Neural crest cell (in vitro differentiated cells): ENCODE results near the gene CBX4. TPM values are rescaled to one million over a fixed set of nuclear protein-coding genes. Genes with fewer than 3 reads are reported as not detected.

Source experiments
- DNase-seq: peaks from one replicate; pipeline ENCODE4 v3.0.0; 2021; ENCODE audit warnings: low read depth, mixed read lengths, low spot score
- H3K27ac Mint-ChIP-seq: one replicate; pipeline ENCODE4 v1.8.0; 2021; ENCODE audit warnings: mild to moderate bottlenecking, mixed read lengths; ENCODE audit not compliant: unreplicated experiment
- H3K27me3 Mint-ChIP-seq: 2 replicates; pipeline ENCODE4 v1.8.0; 2021; ENCODE audit warnings: low read depth, mild to moderate bottlenecking, mixed read lengths
- H3K36me3 Mint-ChIP-seq: 2 replicates; pipeline ENCODE4 v1.8.0; 2021; ENCODE audit warnings: low read depth, mild to moderate bottlenecking, mixed read lengths
- H3K4me1 Mint-ChIP-seq: 2 replicates; pipeline ENCODE4 v1.8.0; 2021; ENCODE audit warnings: mixed read lengths
- H3K4me3 Mint-ChIP-seq: one replicate; pipeline ENCODE4 v1.8.0; 2021; ENCODE audit warnings: mild to moderate bottlenecking, mixed read lengths
- H3K9me3 Mint-ChIP-seq: 2 replicates; pipeline ENCODE4 v1.8.0; 2021; ENCODE audit warnings: mixed read lengths
- total RNA-seq: library from RNA; stranded (reverse); gene quantifications from 2 replicates; pipeline ENCODE4 v1.2.1, GENCODE V29; 2021
- TF ChIP-seq, protein P1 (sequence below): fragments of 200-600 bp; sonication (generic); conservative IDR thresholded peaks from 2 replicates; pipeline ENCODE4 v1.5.0; 2021; ENCODE audit warnings: antibody characterized with exemption, mild to moderate bottlenecking

Gene CBX4
- total RNA-seq, 1 donor from 2014 or later = 21.0 TPM

DNA sequence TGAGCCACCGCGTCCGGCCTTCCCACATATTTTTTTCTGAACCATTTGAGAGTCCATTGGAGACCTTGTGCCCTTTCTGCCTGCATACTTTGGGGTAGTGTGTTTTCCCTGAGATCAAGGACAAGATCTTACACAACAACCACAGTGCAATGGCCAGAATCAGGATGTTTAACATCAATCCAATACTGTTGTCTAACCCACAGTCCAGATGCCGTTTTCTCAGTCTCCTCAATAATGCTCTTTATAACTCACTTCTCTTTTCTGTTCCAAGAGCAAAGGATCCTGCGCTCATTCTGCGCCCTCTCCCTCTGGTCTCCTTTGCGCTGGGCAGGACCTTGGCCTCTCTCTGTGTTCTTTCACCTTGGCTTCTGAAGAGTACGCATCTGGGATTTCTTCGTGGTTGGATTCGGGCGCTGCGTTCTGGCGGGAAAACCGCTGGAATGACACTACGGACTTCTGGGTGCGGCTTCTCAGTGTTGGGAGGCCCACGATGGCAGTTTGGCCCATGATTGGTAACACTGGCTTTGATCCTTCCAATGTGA, 16.6 kb downstream of the CBX4 start:
- TF ChIP-seq, protein P1, sequence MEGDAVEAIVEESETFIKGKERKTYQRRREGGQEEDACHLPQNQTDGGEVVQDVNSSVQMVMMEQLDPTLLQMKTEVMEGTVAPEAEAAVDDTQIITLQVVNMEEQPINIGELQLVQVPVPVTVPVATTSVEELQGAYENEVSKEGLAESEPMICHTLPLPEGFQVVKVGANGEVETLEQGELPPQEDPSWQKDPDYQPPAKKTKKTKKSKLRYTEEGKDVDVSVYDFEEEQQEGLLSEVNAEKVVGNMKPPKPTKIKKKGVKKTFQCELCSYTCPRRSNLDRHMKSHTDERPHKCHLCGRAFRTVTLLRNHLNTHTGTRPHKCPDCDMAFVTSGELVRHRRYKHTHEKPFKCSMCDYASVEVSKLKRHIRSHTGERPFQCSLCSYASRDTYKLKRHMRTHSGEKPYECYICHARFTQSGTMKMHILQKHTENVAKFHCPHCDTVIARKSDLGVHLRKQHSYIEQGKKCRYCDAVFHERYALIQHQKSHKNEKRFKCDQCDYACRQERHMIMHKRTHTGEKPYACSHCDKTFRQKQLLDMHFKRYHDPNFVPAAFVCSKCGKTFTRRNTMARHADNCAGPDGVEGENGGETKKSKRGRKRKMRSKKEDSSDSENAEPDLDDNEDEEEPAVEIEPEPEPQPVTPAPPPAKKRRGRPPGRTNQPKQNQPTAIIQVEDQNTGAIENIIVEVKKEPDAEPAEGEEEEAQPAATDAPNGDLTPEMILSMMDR = no peak
- no peak for DNase-seq
- Mint-ChIP-seq H3K27ac (no peak overlapping the region), H3K4me1 (peaks cover 16% of the 10 kb centered on the region), H3K27me3 (peaks cover 38% of the 10 kb centered on the region), H3K4me3 (no peak overlapping the region), H3K9me3 (peaks cover 4% of the 10 kb centered on the region), H3K36me3 (peaks cover 4% of the 10 kb centered on the region)

DNA sequence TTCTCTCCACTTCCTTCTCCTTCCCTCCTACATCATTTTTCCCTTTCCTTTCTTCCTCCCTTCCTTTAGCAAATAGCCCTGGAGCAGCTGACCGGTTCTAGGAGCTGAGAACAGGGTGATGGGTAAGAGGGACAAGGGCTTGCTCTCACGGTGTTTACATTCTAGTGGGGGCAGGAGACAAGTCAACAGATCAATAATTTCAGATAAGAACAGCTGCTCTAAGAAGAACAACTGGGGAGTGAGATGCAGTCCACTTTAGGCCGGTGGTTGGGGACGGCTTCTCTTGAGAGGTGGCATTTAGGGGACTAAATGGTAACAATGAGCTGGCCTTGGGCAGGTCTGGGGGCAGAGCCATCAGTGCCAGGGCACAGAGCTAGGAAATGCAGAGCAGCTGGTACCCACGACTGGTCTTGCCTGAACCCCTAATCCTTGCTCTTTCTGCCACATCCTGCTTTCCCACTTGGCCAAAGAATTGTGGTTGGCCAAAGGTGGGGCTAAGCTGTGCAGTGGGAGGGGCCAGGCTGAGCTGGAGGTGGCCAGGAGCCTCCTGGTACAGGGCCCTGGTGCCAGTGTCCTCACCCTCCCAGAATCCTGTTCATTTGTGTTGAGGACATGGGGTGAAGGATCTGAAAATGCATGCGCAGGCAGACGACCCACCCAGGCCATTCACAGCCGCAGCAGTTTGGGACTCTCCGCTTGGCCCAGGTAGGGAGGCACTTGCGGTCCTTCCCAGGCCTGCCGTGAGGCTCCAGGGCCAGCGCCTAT, 17.7 kb downstream of the CBX4 start:
- no peak overlapping the region for H3K27ac Mint-ChIP-seq
- no peak overlapping the region for H3K4me3 Mint-ChIP-seq
- H3K27me3 Mint-ChIP-seq = peaks cover 50% of the 10 kb centered on the region
- H3K4me1 Mint-ChIP-seq = peaks cover 7% of the 10 kb centered on the region
- peaks cover 4% of the 10 kb centered on the region for H3K9me3 Mint-ChIP-seq
- TF ChIP-seq, protein P1 = no peak
- H3K36me3 Mint-ChIP-seq = peaks cover 4% of the 10 kb centered on the region
- no peak for DNase-seq

DNA sequence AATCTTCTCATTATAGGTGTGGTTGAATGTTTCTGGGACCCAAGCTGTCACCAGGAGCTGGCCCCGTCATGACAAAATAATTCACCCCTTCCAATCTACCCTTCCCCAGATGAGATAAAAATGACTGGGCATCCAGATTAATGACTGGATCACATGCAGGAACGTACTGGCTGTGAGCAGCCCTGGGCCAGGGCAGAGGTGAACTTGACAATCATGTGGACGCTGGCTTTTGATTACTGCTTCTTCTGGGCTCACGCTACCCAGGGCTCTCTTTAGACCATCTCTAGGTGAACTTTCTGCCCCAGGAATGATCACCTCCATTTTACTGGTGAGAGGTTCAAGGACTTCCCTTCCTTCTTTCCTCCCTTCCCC, 18.3 kb downstream of the CBX4 start:
- Mint-ChIP-seq H3K4me1 (peaks cover 8% of the 10 kb centered on the region), H3K36me3 (peaks cover 4% of the 10 kb centered on the region), H3K4me3 (no peak overlapping the region), H3K27me3 (peaks cover 55% of the 10 kb centered on the region), H3K27ac (no peak overlapping the region), H3K9me3 (peaks cover 4% of the 10 kb centered on the region)
- TF ChIP-seq, protein P1 = no peak
- DNase-seq = no peak

DNA sequence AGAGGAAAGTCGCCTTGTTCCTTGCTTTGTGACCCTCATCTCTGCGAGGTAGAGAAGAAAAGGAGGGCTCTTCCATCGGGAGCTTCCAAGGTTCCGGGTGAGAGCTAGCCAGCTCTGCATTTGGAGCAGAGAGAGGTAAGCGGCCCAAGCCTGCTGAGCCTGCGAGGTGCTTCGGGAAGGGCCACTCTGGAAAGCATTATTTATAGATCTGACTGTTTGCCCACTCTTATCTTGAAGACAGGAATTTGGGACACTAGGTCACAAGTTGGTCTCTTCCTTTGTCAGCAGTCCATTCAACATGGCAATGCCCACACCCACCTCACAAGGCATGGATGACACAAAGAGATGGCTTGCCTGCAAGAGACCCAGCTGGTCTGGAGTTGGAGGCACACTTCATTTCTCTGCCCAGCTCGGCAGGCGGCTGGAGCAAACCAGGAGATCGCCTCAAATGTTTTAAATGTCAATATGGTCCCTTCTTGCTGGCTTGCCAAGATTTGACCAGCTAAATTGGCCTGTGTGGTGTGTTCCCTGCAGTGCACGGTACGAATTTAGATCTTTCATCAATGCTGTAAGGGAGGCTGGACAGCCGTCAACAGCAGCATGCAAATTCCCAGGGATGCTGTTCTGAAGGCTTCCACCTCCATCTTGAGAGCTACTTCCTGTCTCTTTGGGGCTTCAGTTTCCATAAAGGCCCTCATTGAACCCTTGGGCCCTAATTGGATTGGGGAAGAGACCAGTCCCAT, 19.5 kb downstream of the CBX4 start:
- Mint-ChIP-seq H3K36me3 (peaks cover 4% of the 10 kb centered on the region), H3K27me3 (peaks cover 59% of the 10 kb centered on the region), H3K9me3 (peaks cover 4% of the 10 kb centered on the region), H3K4me3 (no peak overlapping the region), H3K4me1 (peaks cover 8% of the 10 kb centered on the region), H3K27ac (no peak overlapping the region)
- no peak for DNase-seq
- TF ChIP-seq, protein P1 = no peak

DNA sequence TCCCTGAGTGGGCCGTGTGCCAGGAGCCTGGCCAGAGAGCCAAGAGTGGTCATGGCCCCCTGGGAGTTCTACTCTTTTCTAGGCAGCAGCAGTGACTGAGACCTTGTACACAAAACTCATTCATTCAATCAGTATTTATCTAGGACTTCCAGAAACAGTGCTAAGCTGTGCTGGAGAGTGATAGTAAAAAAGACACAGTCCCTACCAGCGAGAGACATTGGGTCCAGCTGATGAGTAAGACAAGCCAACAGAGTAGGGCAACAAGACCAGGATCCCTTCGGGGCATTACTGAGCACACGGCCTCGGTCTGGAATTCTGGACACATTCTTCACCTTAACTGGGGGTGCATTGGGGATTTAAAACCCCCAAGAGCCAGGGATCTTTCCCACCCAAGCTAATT, 20.2 kb downstream of the CBX4 start:
- Mint-ChIP-seq H3K9me3 (no peaks in the 10 kb centered on the region), H3K36me3 (no peaks in the 10 kb centered on the region), H3K27ac (no peak overlapping the region), H3K27me3 (peaks cover 65% of the 10 kb centered on the region), H3K4me3 (no peak overlapping the region), H3K4me1 (peaks cover 8% of the 10 kb centered on the region)
- no peak for DNase-seq
- TF ChIP-seq, protein P1 = no peak
